ENCODE data around the gene VPS35L.

GRCh38 chr16:19521471-19522396 is 33.8 kb upstream of the VPS35L start, which contains the start of gene GDE1:
- peak; percentile 21 for TF ChIP-seq CTCF (IDR thresholded peaks at IDR 0.05)
- TF ChIP-seq EZH2 (IDR thresholded peaks at IDR 0.05; ENCODE audit: borderline replicate concordance, insufficient read depth, low read depth, low read length, poor library complexity, severe bottlenecking), result no peak
